ENCODE data around the gene R3HDM2. TPM values are rescaled to one million over a fixed set of nuclear protein-coding genes. Genes with fewer than 3 reads are reported as not detected.

Gene R3HDM2
- total RNA-seq, 4 donors from 2014 or later: 31.0 to 51.9 (median 41.6) TPM

DNA sequence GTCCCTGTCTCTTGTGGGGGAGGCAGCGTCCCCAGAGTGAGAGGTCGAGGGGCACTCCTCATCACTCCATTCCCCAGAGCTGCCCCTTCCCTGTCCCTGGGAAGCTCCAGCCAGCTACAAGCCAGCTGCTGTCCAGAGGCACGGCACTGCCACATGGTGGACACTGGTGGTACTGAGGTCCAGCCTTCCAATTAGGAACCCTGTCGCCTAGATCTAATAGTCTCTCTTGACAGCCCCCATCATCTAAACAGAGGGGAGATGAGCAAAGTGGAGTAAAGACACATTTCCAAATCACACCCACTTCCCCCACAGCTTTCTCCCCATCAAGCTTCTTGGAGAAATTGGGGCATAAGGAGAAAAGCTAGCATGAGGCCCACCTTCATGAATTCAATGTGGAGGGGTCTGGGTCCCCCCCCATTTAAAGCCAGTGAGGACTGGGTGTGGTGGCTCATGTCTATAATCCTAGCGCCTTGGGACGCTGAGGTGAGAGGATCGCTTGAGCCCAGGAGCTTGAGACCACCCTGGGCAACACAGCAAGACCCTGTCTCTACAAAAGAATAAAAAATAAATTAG is 22.2 kb upstream of the R3HDM2 start:
- Histone ChIP-seq H3K4me3 (no peak overlapping the region), H3K9me3 (no peaks in the 10 kb centered on the region), H3K36me3 (no peaks in the 10 kb centered on the region), H3K27ac (peak overlapping the region in 1 of 4 donors; percentile 38), H3K27me3 (peaks cover 0 to 6% of the 10 kb centered on the region in 2 donors), H3K4me1 (peaks cover 0 to 9% (median 2%) of the 10 kb centered on the region in 4 donors)
- peak; percentile 68 to 88 for DNase-seq (ENCODE audit: low spot score in 2 of 2)
- 22 to 27% methylated on average over 7 of the region's 7 CpGs for WGBS, 2 donors
- TF ChIP-seq POLR2A (IDR thresholded peaks at IDR 0.05): no peak
- TF ChIP-seq, protein P1, sequence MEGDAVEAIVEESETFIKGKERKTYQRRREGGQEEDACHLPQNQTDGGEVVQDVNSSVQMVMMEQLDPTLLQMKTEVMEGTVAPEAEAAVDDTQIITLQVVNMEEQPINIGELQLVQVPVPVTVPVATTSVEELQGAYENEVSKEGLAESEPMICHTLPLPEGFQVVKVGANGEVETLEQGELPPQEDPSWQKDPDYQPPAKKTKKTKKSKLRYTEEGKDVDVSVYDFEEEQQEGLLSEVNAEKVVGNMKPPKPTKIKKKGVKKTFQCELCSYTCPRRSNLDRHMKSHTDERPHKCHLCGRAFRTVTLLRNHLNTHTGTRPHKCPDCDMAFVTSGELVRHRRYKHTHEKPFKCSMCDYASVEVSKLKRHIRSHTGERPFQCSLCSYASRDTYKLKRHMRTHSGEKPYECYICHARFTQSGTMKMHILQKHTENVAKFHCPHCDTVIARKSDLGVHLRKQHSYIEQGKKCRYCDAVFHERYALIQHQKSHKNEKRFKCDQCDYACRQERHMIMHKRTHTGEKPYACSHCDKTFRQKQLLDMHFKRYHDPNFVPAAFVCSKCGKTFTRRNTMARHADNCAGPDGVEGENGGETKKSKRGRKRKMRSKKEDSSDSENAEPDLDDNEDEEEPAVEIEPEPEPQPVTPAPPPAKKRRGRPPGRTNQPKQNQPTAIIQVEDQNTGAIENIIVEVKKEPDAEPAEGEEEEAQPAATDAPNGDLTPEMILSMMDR (IDR thresholded peaks at IDR 0.05): peak; percentile 86 to 93 (median 89)

GRCh38 chr12:57452181-57452936 is 21.5 kb upstream of the R3HDM2 start:
- no peak overlapping the region for H3K4me3 ChIP-seq
- DNase-seq (ENCODE audit: low spot score in 2 of 2): no peak
- no peaks in the 10 kb centered on the region for H3K36me3 ChIP-seq
- whole genome bisulfite sequencing, 2 donors: 20 to 24% methylated on average over 9 of the region's 9 CpGs
- TF ChIP-seq, protein P1 (IDR thresholded peaks at IDR 0.05): no peak
- TF ChIP-seq POLR2A (IDR thresholded peaks at IDR 0.05): no peak
- TF ChIP-seq EP300 (IDR thresholded peaks at IDR 0.05): no peak
- peaks cover 0 to 9% (median 2%) of the 10 kb centered on the region in 4 donors for H3K4me1 ChIP-seq
- H3K27ac ChIP-seq: peak overlapping the region in 2 of 4 donors; percentile 36 to 38
- peaks cover 0 to 6% of the 10 kb centered on the region in 2 donors for H3K27me3 ChIP-seq
- no peaks in the 10 kb centered on the region for H3K9me3 ChIP-seq

- Histone ChIP-seq H3K9me3 (no peaks in the 10 kb centered on the region), H3K4me1 (peaks cover 0 to 9% (median 2%) of the 10 kb centered on the region in 4 donors), H3K4me3 (no peak overlapping the region), H3K36me3 (no peaks in the 10 kb centered on the region), H3K27me3 (peaks cover 0 to 6% of the 10 kb centered on the region in 2 donors), H3K27ac (no peak overlapping the region)
- 65 to 67% methylated on average over 6 of the region's 6 CpGs for WGBS, 2 donors
- TF ChIP-seq EP300 (IDR thresholded peaks at IDR 0.05) (no peak), POLR2A (IDR thresholded peaks at IDR 0.05) (no peak)
- TF ChIP-seq, protein P1 (IDR thresholded peaks at IDR 0.05): no peak
- DNase-seq (ENCODE audit: low spot score in 2 of 2): no peak
Measured at GRCh38 chr12:57451233-57451778, 20.5 kb upstream of the R3HDM2 start.

- H3K4me1 ChIP-seq: no peaks in the 10 kb centered on the region
- H3K9me3 ChIP-seq: no peaks in the 10 kb centered on the region
- H3K36me3 ChIP-seq: no peaks in the 10 kb centered on the region
- DNase-seq (ENCODE audit: low spot score in 2 of 2): no peak
- H3K4me3 ChIP-seq: no peak overlapping the region
- 86 to 90% methylated on average over 3 of the region's 3 CpGs for WGBS, 2 donors
- TF ChIP-seq, protein P1 (IDR thresholded peaks at IDR 0.05): no peak
- TF ChIP-seq POLR2A (IDR thresholded peaks at IDR 0.05) (no peak), EP300 (IDR thresholded peaks at IDR 0.05) (no peak)
- no peak overlapping the region for H3K27ac ChIP-seq
- peaks cover 0 to 1% of the 10 kb centered on the region in 2 donors for H3K27me3 ChIP-seq
Measured at GRCh38 chr12:57450057-57450456, 19.2 kb upstream of the R3HDM2 start.

GRCh38 chr12:57449375-57449774 is 18.5 kb upstream of the R3HDM2 start:
- no peak overlapping the region for H3K4me3 ChIP-seq
- no peak overlapping the region for H3K27ac ChIP-seq
- no peak for DNase-seq (ENCODE audit: low spot score in 2 of 2)
- 93% methylated on average over 2 to 5 of the region's 7 CpGs for WGBS, 2 donors
- H3K27me3 ChIP-seq: no peaks in the 10 kb centered on the region
- no peaks in the 10 kb centered on the region for H3K36me3 ChIP-seq
- H3K9me3 ChIP-seq: no peaks in the 10 kb centered on the region
- no peaks in the 10 kb centered on the region for H3K4me1 ChIP-seq
- TF ChIP-seq EP300 (IDR thresholded peaks at IDR 0.05) (no peak), POLR2A (IDR thresholded peaks at IDR 0.05) (no peak)
- TF ChIP-seq, protein P1 (IDR thresholded peaks at IDR 0.05): no peak
